ENCODE data around the gene RALGPS1. TPM values are rescaled to one million over a fixed set of nuclear protein-coding genes. Genes with fewer than 3 reads are reported as not detected.

Gene RALGPS1
- total and polyA plus RNA-seq, 2 of the 8 experiments (the other 6 are each of a cell fraction or from before 2014, with no cell fraction given) = 20.0 to 23.5 TPM

DNA sequence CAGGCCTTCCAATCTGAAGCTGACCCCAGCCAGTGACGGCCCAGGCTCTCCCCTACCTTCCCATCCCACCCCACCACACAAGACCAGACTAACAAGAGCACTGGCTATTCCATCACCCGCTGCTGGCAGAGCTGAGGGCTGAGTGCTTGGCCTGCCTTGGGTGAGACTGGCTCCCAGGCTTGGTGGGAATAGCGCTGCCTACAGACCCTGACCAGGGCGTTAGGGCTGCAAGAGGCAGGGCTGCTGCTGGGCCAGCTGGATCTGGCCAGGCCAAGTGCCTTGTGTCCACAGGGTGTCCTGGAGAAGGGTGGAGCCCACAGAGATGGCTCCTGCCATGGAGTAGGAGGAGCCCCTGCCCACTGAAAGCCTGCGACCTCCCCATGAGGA is 239.4 kb downstream of the RALGPS1 start:
- no peaks in the 10 kb centered on the region for H3K36me3 ChIP-seq (ENCODE audit: control insufficient read depth in 2 of 4, insufficient read depth in 4 of 4, low read length in 3 of 4)
- no peak overlapping the region for H2BK120ac ChIP-seq (replicated peaks; ENCODE audit: low read depth, low read length)
- no peaks in the 10 kb centered on the region for H3K79me1 ChIP-seq (ENCODE audit: low read depth, low read length)
- H4K20me1 ChIP-seq (replicated peaks in 1 of 2; ENCODE audit: control insufficient read depth in 1 of 2, insufficient read depth in 2 of 2, low read length in 2 of 2) = peaks cover 0 to 1% of the 10 kb centered on the region in 2 experiments
- H3K4me3 ChIP-seq (ENCODE audit: extremely low read depth in 1 of 4, insufficient read depth in 2 of 4, low read depth in 3 of 4, low read length in 4 of 4) = no peak overlapping the region
- no peak overlapping the region for H2BK15ac ChIP-seq (ENCODE audit: low read length)
- H2AK5ac ChIP-seq (ENCODE audit: low read depth, low read length) = no peak overlapping the region
- H3K79me2 ChIP-seq (ENCODE audit: control insufficient read depth in 1 of 2, insufficient read depth in 2 of 2, low read length in 2 of 2) = no peaks in the 10 kb centered on the region
- no peak overlapping the region for H4K91ac ChIP-seq (replicated peaks; ENCODE audit: insufficient read length, low read length)
- H3K14ac ChIP-seq (ENCODE audit: insufficient read length) = no peak overlapping the region
- H2BK20ac ChIP-seq (ENCODE audit: low read length) = no peak overlapping the region
- no peak overlapping the region for H3K56ac ChIP-seq (replicated peaks; ENCODE audit: insufficient read length, low read depth, low read length)
- POLR2A ChIA-PET (ENCODE audit: partially characterized antibody) = interaction anchor here (1.0 kb wide), 1 partner anchor 9 kb away, joined by 3 read pairs; no protein-coding TSS in a partner anchor
- H3K9ac ChIP-seq (replicated peaks in 1 of 4; ENCODE audit: extremely low read depth in 1 of 4, low read depth in 3 of 4, low read length in 3 of 4) = no peak overlapping the region
- no peaks in the 10 kb centered on the region for H3K9me3 ChIP-seq (ENCODE audit: insufficient read depth in 2 of 2, low read depth in 1 of 2, low read length in 1 of 2)
- H2BK5ac ChIP-seq (ENCODE audit: low read depth, low read length) = no peak overlapping the region
- H3K27ac ChIP-seq (ENCODE audit: low read depth, low read length) = no peak overlapping the region
- H3K4me2 ChIP-seq (ENCODE audit: insufficient read depth in 1 of 2, low read depth in 2 of 2, low read length in 2 of 2) = no peak overlapping the region
- DNase-seq (ENCODE audit: low read depth in 1 of 2, low spot score in 2 of 2) = peak in 1 of 2 experiments; percentile 30
- no peak overlapping the region for H2BK12ac ChIP-seq (ENCODE audit: low read depth, low read length)
- WGBS, 2 experiments (ENCODE audit: extremely low coverage in 1 of 2, insufficient coverage in 1 of 2, insufficient read length in 1 of 2, insufficient replicate concordance in 2 of 2, low coverage in 1 of 2, low lambda C conversion rate in 2 of 2, missing lambda C conversion rate in 1 of 2) = 89% methylated on average over 5 of the region's 5 CpGs; no CpG with 5 or more reads in 1 of the 2 experiments
- no peak overlapping the region for H4K5ac ChIP-seq (ENCODE audit: insufficient read length, low read depth, low read length)
- no peak overlapping the region for H3K4ac ChIP-seq (replicated peaks; ENCODE audit: insufficient read length, low read depth, low read length)
- H3K18ac ChIP-seq (ENCODE audit: extremely low read depth, low read length) = no peak overlapping the region; the same call in 1 of the 2 replicates
- H3K23me2 ChIP-seq (ENCODE audit: low read depth, low read length) = no peaks in the 10 kb centered on the region
- CTCF ChIA-PET (ENCODE audit: partially characterized antibody) = interaction anchor here (1.0 to 1.4 kb wide), 6 partner anchors 15 to 206 kb away, joined by 3 to 4 read pairs (median 3); partner anchors contain the start of gene ANGPTL2
- H2AFZ ChIP-seq (ENCODE audit: low read length) = no peak overlapping the region
- no peak for FAIRE-seq
- TF ChIP-seq SUZ12 (IDR thresholded peaks at IDR 0.05; ENCODE audit: low read length) (no peak), SP4 (IDR thresholded peaks at IDR 0.05; ENCODE audit: low read length) (no peak)
- H3K27me3 ChIP-seq (replicated peaks in 1 of 4; ENCODE audit: control insufficient read depth in 3 of 4, extremely low read depth in 1 of 4, insufficient read depth in 3 of 4, low read length in 3 of 4) = no peaks in the 10 kb centered on the region
- H3K4me1 ChIP-seq (replicated peaks in 1 of 4; ENCODE audit: control insufficient read depth in 3 of 4, insufficient read depth in 4 of 4, low read length in 3 of 4) = peaks cover under 1 to 5% (median 3%) of the 10 kb centered on the region in 4 experiments; a peak in 5 of 7 replicates
- H4K8ac ChIP-seq (ENCODE audit: extremely low read depth, insufficient read depth, low read length) = no peak overlapping the region
- H3K23ac ChIP-seq (ENCODE audit: insufficient read length) = no peak overlapping the region

All from H1 (cell line).